AG04450 (cell line): ENCODE data around the gene SHANK3. TPM values are rescaled to one million over a fixed set of nuclear protein-coding genes. Genes with fewer than 3 reads are reported as not detected.

ENCODE experiments used
- CTCF ChIA-PET: fragments of 300-600, 350-600 bp; formaldehyde crosslinking; extraction: SDS; loops from one replicate; lab custom pipeline; 2022; ENCODE audit warnings: antibody characterized with exemption, inconsistent platforms; lab: Charles Lee
- POLR2A ChIA-PET: fragments of 350-600 bp; formaldehyde crosslinking; extraction: SDS; loops from one replicate; lab custom pipeline; 2021; ENCODE audit warnings: antibody characterized with exemption, inconsistent platforms; lab: Yijun Ruan, JAX
- DNase-seq: peaks from one replicate; pipeline ENCODE4 v3.0.0-alpha.2; 2011; ENCODE audit warnings: low read depth, low spot score
- H3K27ac ChIP-seq: one replicate; pipeline ENCODE4 v1.5.1; 2012; ENCODE audit warnings: low read depth, low read length, control low read depth
- H3K27me3 ChIP-seq: one replicate; pipeline ENCODE4 v1.6.0; 2012; ENCODE audit warnings: low read length; ENCODE audit not compliant: control insufficient read depth, insufficient read depth
- H3K4me3 ChIP-seq: 2 replicates; pipeline ENCODE4 v1.5.1; 2011; ENCODE audit warnings: mild to moderate bottlenecking, low read depth, low read length, control low read depth
- H3K9me3 ChIP-seq: 2 replicates; pipeline ENCODE4 v1.5.1; 2012; ENCODE audit warnings: low read length; ENCODE audit not compliant: control insufficient read depth, insufficient read depth
- polyA plus RNA-seq: library from polyadenylated mRNA; depleted of rRNA; stranded (reverse); fragments of >200 nt; gene quantifications from 2 replicates; pipeline ENCODE4 v1.2.3, GENCODE V29; 2011
- TF ChIP-seq, protein P1 (sequence below): IDR thresholded peaks from 2 replicates; pipeline ENCODE4 v1.5.1; 2011; ENCODE audit warnings: low read depth, low read length, control low read depth, inconsistent platforms

SHANK3 gene
- polyA plus RNA-seq, 1 experiment = 0.47 TPM

DNA sequence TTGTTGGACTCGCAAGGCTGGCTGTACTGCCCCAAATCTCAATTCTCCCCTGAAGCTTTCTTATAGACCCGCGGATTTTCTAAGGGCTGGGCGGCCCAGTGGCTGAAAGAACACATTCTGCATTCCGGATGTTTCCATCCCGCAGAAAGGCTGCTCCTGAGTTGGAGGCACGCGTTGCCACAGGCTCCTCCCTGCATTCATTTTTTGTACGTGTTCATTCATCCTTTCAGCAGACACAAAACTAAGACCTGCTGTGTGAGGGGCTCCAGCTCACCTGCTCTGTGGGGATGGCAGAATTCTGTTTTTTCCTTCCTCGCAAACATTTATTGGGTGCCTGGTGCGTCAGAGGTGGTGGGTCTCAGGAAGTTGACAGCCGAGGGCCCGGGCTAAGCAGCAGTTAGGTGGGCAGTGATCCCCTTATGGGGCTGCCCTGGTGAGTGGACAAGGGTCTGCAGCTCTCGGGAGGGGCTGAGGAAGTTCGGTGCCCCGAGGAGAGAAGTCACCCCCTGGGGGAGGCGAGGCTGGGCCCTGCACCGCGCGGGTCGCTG is 23.7 kb downstream of the SHANK3 start:
- Histone ChIP-seq H3K27me3 (peaks cover 18% of the 10 kb centered on the region), H3K9me3 (peaks cover 8% of the 10 kb centered on the region), H3K4me3 (no peak overlapping the region), H3K27ac (no peak overlapping the region)
- TF ChIP-seq, protein P1, sequence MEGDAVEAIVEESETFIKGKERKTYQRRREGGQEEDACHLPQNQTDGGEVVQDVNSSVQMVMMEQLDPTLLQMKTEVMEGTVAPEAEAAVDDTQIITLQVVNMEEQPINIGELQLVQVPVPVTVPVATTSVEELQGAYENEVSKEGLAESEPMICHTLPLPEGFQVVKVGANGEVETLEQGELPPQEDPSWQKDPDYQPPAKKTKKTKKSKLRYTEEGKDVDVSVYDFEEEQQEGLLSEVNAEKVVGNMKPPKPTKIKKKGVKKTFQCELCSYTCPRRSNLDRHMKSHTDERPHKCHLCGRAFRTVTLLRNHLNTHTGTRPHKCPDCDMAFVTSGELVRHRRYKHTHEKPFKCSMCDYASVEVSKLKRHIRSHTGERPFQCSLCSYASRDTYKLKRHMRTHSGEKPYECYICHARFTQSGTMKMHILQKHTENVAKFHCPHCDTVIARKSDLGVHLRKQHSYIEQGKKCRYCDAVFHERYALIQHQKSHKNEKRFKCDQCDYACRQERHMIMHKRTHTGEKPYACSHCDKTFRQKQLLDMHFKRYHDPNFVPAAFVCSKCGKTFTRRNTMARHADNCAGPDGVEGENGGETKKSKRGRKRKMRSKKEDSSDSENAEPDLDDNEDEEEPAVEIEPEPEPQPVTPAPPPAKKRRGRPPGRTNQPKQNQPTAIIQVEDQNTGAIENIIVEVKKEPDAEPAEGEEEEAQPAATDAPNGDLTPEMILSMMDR = no peak
- ChIA-PET POLR2A (no interaction called here), CTCF (interaction anchor here (0.5 to 1.7 kb wide), 6 partner anchors 12 to 583 kb away, joined by 4 to 7 read pairs (median 6); partner anchors contain the start of gene ARSA)
- no peak for DNase-seq

DNA sequence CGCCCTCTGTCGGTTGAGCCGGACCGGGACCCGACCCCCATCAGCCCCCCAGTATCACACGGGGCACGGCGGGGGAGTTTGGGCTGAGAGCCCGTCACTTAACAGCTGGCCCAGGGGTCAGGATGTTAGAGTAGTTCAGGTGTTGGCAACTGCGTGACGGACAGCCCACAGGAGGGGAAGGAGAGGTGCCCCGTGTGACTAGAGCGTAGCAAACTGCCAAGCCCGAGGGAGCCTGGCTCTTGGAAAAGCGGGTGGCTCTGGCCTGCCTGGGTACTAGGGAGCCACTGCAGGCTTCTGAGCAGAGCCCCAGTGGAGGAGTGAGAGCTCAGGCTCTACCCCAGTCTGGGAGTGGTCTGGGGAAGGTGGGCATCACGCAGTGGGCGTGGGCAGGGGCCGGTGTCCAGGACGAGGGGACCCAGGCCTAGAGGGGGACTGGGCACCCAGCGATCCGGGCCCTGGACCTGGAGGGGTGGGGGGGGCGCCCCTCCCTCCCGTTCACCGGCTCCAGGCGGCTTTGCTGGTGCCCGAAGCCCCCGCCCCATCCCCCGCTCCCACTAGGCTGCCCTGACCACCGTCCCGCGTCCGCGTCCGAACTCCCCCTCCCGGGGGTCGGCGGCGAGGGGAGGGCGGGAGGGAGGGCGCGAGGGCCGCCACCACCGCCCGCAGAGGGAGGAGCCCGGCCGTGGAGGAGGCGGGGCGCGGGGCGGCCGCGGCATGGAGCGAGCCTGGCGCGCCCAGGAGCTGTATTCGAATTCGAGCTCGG is 24.4 kb downstream of the SHANK3 start:
- no peak for DNase-seq
- Histone ChIP-seq H3K27me3 (peaks cover 18% of the 10 kb centered on the region), H3K4me3 (peak overlapping the region; percentile 62), H3K27ac (no peak overlapping the region), H3K9me3 (peaks cover 8% of the 10 kb centered on the region)
- ChIA-PET CTCF (interaction anchor here (0.6 to 1.7 kb wide), 3 partner anchors 12 to 69 kb away, joined by 4 to 7 read pairs (median 7); partner anchors contain the start of gene ARSA), POLR2A (no interaction called here)
- TF ChIP-seq, protein P1 = peak; percentile 68

DNA sequence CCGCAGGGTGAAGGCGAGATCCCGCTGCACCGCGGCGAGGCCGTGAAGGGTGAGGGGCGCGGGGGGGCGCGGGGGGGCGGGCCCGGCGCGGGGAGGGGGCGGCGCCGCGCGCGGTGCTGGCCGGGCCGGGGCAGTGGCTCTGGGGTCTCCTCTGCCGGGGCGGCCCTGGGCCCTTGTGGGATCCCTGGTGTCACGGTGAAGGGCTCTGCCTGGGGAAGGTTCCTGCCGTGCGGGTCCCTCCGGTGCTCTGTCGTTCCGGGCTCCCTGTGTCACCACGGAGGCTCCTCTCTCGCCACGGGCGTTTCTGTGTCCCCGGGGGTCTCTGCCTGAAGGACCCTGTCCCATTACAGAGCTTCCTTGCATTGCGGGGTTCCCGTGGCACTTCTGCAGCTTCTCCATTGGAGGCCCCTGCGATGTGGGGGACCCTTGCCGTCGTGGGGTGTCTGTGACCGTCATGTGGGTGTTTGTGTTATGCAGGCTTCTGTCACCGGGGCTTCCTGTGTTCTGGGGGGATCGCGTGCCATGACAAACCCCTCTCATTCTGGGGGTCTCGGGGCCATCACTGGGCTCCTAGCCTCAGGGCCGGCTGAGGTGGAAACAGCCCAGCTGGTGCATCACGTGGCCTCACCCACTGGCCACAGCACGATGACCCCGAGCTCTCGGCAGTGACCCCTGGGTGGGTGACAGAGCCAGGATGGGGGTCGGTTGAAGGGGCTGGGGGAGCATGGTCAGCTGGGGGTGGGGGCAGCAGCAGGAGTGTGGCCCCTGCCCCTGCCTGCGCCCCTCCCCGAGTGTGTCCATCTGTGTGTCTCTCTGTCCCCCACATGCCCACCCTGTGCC is 25.3 kb downstream of the SHANK3 start:
- DNase-seq = no peak
- POLR2A ChIA-PET = no interaction called here
- TF ChIP-seq, protein P1 = no peak

DNA sequence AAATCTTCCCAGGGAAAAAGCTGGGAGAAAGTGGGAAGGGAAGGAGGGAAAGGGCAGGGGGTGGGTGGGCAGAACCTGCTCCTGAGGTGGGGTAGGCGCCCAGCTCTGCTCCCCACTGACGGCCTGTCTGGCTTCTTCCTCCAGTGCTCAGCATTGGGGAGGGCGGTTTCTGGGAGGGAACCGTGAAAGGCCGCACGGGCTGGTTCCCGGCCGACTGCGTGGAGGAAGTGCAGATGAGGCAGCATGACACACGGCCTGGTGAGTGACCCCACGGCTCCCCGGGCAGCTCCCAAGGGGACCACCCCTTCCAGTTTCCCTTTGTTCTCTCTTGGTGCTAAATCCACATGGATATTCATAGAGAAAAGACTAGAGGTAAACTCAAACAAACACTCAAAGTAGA is 25.9 kb downstream of the SHANK3 start:
- CTCF ChIA-PET = interaction anchor here (1.1 kb wide), 1 partner anchor 7 kb away, joined by 3 read pairs; no protein-coding TSS in a partner anchor

More for the DNA sequence above, 25.3 kb downstream of the SHANK3 start:
- CTCF ChIA-PET = interaction anchor here (1.1 kb wide), 1 partner anchor 8 kb away, joined by 3 read pairs; no protein-coding TSS in a partner anchor
- Histone ChIP-seq H3K27me3 (peaks cover 18% of the 10 kb centered on the region), H3K27ac (no peak overlapping the region), H3K9me3 (no peaks in the 10 kb centered on the region), H3K4me3 (peak overlapping the region; percentile 62)

More for the DNA sequence above, 25.9 kb downstream of the SHANK3 start:
- TF ChIP-seq, protein P1 = no peak
- POLR2A ChIA-PET = no interaction called here
- no peak overlapping the region for H3K4me3 ChIP-seq
- H3K9me3 ChIP-seq = no peaks in the 10 kb centered on the region
- H3K27me3 ChIP-seq = peaks cover 18% of the 10 kb centered on the region
- no peak overlapping the region for H3K27ac ChIP-seq
- DNase-seq = no peak
